ENCODE results near the gene ARHGEF39. TPM values are rescaled to one million over a fixed set of nuclear protein-coding genes. Genes with fewer than 3 reads are reported as not detected.

The ARHGEF39 gene
- total and polyA plus RNA-seq, 2 experiments from 2014 or later, result 1.8 to 2.1 TPM

DNA sequence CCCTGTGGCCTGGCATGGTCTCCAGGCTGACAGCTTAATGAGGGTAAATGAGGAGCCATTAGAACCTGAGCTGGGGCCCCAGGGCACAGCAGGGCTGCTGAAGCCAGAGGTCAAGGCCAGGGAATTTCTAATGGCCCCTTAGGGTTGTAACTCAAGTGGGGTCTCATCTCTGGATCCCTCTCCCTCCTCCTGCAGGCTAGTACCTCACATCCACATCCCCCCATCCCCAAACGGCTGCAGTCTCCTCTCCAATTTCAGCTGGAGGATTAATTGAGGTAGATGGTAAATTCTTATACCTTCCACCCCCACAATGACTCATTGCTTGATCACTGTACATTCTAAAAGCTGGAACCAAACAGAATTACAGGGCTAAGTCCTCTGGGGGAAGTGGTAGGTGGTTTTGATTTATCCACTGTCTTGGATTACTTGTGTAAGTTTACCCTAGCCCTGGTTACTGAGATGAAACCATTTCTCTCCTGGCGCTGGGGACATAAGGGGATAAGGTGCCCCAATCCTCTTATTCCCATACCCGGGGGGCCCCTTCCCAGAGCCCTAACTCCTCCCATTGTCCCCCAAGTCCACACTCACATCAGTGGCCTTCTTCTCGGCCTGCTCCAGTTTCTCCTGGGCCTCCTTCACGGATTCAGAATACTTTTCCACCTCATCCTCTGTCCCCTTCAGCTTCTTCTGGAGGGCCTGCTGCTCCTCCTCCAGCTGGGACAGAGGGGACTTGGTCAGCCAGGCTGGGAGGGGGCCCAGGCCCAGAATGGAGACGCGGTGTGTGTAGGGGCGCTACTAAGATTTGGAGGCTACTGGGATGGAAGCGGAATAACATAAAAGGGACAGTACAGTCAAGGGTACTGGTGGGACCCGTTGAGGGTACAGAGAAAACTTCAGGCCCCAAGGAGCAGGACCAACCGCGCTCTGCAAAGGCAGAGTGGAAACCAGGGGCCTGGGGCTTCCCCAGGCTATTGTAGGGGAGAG lies 23.9 kb upstream of the ARHGEF39 start:
- Histone ChIP-seq H3K79me2 (ENCODE audit: insufficient read depth) (peaks cover 66% of the 10 kb centered on the region), H4K20me1 (ENCODE audit: insufficient read depth) (peaks cover 43% of the 10 kb centered on the region), H3F3A (ENCODE audit: insufficient read depth) (peaks cover 75% of the 10 kb centered on the region), H2AFZ (no peak overlapping the region), H3K27me3 (replicated peaks; ENCODE audit: insufficient read depth) (no peaks in the 10 kb centered on the region), H3K4me3 (peak overlapping the region; percentile 98), H3K27ac (peak overlapping the region; percentile 89), H3K9me2 (ENCODE audit: insufficient read depth) (no peaks in the 10 kb centered on the region), H3K36me3 (ENCODE audit: low read depth) (peaks cover 29% of the 10 kb centered on the region), H3K9me3 (ENCODE audit: low read depth) (no peaks in the 10 kb centered on the region), H3K9ac (peak overlapping the region; percentile 94), H3K4me1 (ENCODE audit: insufficient read depth) (peaks cover 37% of the 10 kb centered on the region), H3K4me2 (ENCODE audit: unreplicated experiment) (peak overlapping the region; percentile 89)
- in situ Hi-C loops (cut with MboI), result no loop called here
- DNase-seq, result peak; percentile 91
- TF ChIP-seq EZH2 (IDR thresholded peaks at IDR 0.05; ENCODE audit: insufficient read depth, poor library complexity, severe bottlenecking) (no peak), EZH2phosphoT487 (IDR thresholded peaks at IDR 0.05; ENCODE audit: insufficient read depth, low read depth) (no peak)
- 25 to 26% methylated on average over 12 of the region's 12 CpGs for WGBS, 2 experiments (ENCODE audit: low coverage in 1 of 2, low lambda C conversion rate in 2 of 2, missing lambda C conversion rate in 2 of 2)

DNA sequence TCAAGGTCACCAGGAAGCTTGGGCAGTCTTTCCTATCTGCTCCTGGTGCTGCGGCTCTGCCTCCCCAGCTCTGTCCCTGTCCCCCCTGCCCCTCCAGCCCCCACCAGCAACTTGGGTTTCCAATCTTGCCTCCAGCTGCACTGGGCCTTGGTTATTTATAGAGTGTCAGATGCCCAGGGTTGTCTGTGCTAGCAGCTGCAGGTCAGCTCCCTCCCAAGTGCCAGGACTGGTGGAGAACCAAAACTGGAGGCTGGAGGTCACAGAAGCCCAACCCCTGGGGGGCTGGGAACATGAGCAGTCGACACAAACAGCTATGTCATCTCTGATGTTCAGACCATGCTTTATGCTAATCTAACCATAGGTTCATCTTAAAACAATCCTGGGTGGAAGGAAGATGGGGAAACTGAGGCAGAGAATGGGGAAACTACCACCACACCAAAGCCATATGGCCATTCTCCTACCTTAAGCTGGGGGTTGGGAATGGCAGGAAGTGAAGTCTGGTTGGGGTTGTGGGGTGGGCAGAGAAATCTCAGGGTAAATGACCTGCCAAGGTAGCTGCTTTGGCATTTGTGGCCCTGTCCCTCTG lies 23.1 kb upstream of the ARHGEF39 start:
- H2AFZ ChIP-seq, result no peak overlapping the region

DNA sequence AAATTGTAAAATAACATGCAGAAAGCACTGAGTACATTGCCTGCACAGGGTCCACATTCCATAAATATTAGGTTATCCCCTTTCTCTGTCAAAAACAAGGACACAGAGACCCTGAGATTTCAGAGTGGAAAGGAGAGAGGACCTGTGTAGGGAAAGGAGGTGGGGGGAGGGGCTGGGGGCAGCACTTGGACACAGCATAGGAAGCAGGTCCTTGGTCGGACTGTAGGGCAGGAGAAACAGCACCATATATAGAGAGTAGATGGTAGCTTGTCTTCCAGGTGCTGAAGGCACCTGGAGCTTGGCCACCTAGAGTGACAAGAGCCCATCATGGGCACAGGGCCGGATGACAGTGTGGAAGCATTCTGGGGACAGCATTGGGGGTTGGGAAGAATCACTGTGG lies 22.3 kb upstream of the ARHGEF39 start:
- Histone ChIP-seq H3K4me3 (peak overlapping the region; percentile 98), H3K79me2 (ENCODE audit: insufficient read depth) (peaks cover 68% of the 10 kb centered on the region), H3K4me2 (ENCODE audit: unreplicated experiment) (peak overlapping the region; percentile 89), H3K9me3 (ENCODE audit: low read depth) (no peaks in the 10 kb centered on the region), H4K20me1 (ENCODE audit: insufficient read depth) (peaks cover 49% of the 10 kb centered on the region), H3K9me2 (ENCODE audit: insufficient read depth) (no peaks in the 10 kb centered on the region), H3K36me3 (ENCODE audit: low read depth) (peaks cover 44% of the 10 kb centered on the region), H3K27me3 (replicated peaks; ENCODE audit: insufficient read depth) (no peaks in the 10 kb centered on the region), H3K27ac (no peak overlapping the region), H3F3A (ENCODE audit: insufficient read depth) (peaks cover 79% of the 10 kb centered on the region), H2AFZ (no peak overlapping the region), H3K4me1 (ENCODE audit: insufficient read depth) (peaks cover 43% of the 10 kb centered on the region), H3K9ac (peak overlapping the region; percentile 94)
- TF ChIP-seq EZH2 (IDR thresholded peaks at IDR 0.05; ENCODE audit: insufficient read depth, poor library complexity, severe bottlenecking) (no peak), EZH2phosphoT487 (IDR thresholded peaks at IDR 0.05; ENCODE audit: insufficient read depth, low read depth) (no peak)
- WGBS, 2 experiments (ENCODE audit: low coverage in 1 of 2, low lambda C conversion rate in 2 of 2, missing lambda C conversion rate in 2 of 2), result 56 to 67% methylated on average over 2 of the region's 2 CpGs
- DNase-seq, result no peak
- in situ Hi-C loops (cut with MboI), result no loop called here

More for the DNA sequence above, 23.1 kb upstream of the ARHGEF39 start:
- no peak for DNase-seq
- H3K27ac ChIP-seq, result peak overlapping the region; percentile 89
- peaks cover 68% of the 10 kb centered on the region for H3K79me2 ChIP-seq (ENCODE audit: insufficient read depth)
- TF ChIP-seq EZH2phosphoT487 (IDR thresholded peaks at IDR 0.05; ENCODE audit: insufficient read depth, low read depth), result no peak
- no peak for TF ChIP-seq EZH2 (IDR thresholded peaks at IDR 0.05; ENCODE audit: insufficient read depth, poor library complexity, severe bottlenecking)
- WGBS, 2 experiments (ENCODE audit: low coverage in 1 of 2, low lambda C conversion rate in 2 of 2, missing lambda C conversion rate in 2 of 2), result 74 to 81% methylated on average over 2 of the region's 2 CpGs
- H3K4me1 ChIP-seq (ENCODE audit: insufficient read depth), result peaks cover 43% of the 10 kb centered on the region
- H3K4me3 ChIP-seq, result peak overlapping the region; percentile 98
- H3K4me2 ChIP-seq (ENCODE audit: unreplicated experiment), result peak overlapping the region; percentile 89
- H4K20me1 ChIP-seq (ENCODE audit: insufficient read depth), result peaks cover 49% of the 10 kb centered on the region
- no peaks in the 10 kb centered on the region for H3K9me3 ChIP-seq (ENCODE audit: low read depth)
- peaks cover 75% of the 10 kb centered on the region for H3F3A ChIP-seq (ENCODE audit: insufficient read depth)
- H3K27me3 ChIP-seq (replicated peaks; ENCODE audit: insufficient read depth), result no peaks in the 10 kb centered on the region
- peak overlapping the region; percentile 94 for H3K9ac ChIP-seq
- peaks cover 37% of the 10 kb centered on the region for H3K36me3 ChIP-seq (ENCODE audit: low read depth)
- no peaks in the 10 kb centered on the region for H3K9me2 ChIP-seq (ENCODE audit: insufficient read depth)
- in situ Hi-C loops (cut with MboI), result no loop called here
